NCI-H1105 (cell line): ENCODE data around the gene PGF.
A peak's percentile ranks its signal among the peaks of the same experiment; 100 is the strongest.

ENCODE experiments used
- DNase-seq: peaks from one replicate; lab custom pipeline; 2025; lab: John Stamatoyannopoulos, UW

Gene PGF

GRCh38 chr14:74918380-74918779 is 37.0 kb downstream of the PGF start:
- no peak for DNase-seq

- DNase-seq = no peak
These were observed 37.7 kb downstream of the PGF start for GRCh38 chr14:74917646-74918081.

DNA sequence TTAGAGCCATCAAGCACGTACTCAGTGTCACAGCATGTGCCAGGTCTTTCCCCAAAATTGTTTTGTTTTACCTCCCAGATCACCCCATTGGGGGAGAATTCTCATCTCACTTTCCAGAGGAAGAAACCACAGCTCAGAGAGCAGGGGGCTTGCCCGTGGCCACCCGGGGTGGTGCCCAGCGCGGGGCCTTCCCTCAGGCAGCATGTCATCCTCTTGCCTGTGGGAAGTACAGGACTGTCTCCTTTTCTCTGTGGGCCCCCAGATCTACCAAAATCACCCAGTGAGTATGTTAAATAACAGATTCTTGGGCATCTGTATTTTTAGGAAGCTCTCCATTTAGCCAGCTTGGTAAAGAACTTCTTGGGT is 38.2 kb downstream of the PGF start:
- no peak for DNase-seq

GRCh38 chr14:74915826-74916225 is 39.6 kb downstream of the PGF start:
- DNase-seq = no peak

DNA sequence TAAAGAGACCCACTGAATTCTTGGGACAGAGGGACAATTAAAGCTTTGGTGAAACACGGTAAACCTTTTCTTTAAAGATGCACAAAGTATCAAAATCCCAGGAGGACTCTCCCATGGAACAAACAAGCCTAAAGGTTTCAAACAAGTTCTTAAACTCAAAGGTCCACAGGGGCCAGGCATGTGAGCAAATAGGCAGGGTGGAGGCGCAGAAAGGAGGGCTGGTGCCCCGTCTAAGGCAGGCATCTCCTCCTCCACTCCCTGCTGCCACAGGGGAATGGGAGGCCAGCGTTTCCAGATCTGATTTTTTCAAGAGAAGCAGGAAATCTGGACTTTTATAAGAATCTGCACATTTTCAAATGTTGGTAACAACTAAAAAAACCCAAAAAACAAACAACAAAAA is 40.0 kb downstream of the PGF start:
- DNase-seq = no peak

GRCh38 chr14:74913986-74914573 is 41.3 kb downstream of the PGF start:
- DNase-seq = no peak

DNA sequence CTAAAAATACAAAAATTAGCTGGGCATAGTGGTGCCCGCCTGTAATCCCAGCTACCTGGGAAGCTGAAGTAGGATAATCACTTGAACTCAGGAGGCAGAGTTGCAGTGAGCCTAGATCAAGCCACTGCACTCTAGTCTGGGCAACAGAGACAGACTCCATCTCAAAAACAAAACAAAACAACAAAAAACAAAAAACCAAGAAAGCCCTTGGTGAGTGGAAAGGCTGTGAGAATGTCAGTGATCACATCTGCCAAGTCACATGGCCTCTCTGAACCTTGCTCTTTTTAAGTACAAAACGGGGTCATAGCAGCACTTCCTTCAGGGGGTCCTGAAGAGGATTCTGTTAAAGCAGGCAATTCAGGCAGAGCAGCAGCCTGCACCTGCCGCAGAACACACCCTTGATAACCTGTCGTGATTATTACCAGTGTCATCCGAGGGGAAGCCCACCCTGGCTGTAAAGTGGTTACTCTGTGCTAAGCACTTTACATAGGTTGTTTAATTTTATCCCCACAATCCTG is 41.9 kb downstream of the PGF start:
- DNase-seq = no peak

DNA sequence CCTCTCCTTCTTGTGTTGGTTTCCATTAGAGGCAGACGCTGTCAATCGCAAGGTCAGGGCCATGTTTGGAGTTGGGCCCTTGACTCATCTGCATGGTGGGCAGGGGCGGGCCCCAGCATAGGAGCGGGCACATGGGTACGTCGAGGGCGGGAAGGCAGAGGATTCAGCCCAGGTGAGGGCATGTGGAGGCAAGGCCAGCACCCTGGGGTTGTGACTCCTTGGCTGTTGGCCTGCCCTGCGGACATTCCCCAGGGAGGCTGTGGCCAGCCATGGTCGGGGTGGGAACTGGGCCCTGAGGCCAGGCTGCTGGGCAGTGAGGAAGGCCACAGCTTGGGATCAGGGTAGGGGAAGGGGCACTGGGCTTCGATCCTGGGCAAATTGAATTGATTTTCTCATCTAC is 42.6 kb downstream of the PGF start:
- DNase-seq = no peak

- no peak for DNase-seq
These were observed 43.3 kb downstream of the PGF start for GRCh38 chr14:74912111-74912510.

GRCh38 chr14:74911704-74912103 is 43.7 kb downstream of the PGF start:
- no peak for DNase-seq

GRCh38 chr14:74911221-74911620 is 44.2 kb downstream of the PGF start:
- DNase-seq = no peak

DNA sequence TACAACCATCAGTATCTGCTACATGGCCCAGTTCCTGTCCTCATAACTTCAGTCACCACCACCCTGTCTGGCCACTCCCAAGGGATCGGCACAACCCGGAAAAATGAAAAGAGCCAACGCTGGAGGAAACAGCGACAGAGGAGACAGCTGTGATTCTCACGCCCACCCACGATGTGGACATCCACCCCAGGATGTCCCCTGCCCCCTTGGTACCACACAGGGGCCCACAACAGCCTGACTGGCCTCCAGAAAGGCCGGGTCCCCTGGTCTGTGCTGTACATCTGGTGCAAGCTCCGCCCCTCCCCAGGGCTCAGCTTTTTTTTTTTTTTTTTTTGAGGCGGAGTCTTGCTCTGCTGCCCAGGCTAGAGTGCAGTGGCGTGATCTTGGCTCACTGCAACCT is 44.8 kb downstream of the PGF start:
- DNase-seq = no peak

- no peak for DNase-seq
These were observed 45.5 kb downstream of the PGF start for GRCh38 chr14:74909911-74910310.

DNA sequence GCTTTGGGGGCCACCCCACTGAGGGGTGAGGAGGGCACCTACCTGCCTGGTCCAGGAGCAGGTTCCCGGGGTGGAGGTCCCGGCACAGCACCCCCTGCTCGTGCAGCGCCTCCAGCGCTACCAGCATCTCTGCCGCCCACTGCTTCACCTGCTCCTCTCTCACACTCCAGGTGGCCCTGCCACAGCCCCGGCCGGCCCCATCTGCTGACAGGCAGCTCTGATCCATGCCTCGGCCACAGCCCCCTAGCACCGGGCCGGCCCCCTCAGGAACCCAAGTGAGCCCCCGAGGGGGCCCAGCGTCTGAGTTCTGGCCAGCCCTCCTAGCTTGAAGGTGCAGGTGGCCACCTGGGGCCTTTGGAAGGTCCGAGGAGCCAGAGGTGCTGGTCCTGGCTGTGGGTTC is 45.9 kb downstream of the PGF start:
- no peak for DNase-seq

DNA sequence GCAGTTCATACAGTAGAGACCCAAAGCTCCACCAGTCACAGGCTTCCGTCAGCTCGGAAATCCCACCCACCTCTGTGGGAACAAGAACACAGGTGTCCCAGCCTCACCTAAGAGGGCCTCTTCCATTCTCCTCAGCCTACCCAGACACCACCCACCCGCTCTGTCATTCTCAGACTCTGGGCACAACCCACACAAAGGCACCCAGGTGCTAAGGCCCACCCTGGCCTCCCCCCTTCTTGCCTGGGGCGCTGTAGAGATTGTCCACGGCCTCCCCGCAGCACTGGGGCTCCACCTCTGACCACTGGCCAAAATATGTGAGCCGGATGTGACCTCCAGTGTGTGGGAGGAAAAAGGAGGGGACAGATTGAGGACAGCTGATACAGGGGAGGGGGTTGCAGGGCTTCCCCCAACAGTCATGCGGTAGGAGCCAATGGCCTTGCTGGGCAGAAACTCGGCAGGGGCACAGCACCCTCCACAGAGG is 46.5 kb downstream of the PGF start:
- DNase-seq = no peak

DNA sequence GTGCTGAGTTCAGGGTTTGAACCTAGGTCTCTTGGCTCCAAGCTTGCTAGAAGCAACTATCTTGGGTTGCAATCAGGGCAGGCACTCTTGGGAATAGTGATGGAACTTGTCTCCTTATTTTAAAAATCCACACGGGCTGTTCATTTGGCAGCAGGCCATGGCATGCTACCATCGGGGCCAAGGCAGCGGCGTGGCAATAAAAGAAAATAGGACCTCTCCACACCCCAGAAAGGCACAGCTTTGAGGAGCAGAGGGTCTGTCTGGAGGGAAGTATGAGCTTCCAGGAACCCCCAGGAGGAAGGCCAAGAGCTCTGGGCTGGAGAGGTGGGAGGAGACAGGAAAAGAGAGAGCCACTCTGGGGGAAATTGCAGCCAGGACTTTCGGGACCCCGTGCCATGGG is 47.7 kb downstream of the PGF start:
- no peak for DNase-seq

DNA sequence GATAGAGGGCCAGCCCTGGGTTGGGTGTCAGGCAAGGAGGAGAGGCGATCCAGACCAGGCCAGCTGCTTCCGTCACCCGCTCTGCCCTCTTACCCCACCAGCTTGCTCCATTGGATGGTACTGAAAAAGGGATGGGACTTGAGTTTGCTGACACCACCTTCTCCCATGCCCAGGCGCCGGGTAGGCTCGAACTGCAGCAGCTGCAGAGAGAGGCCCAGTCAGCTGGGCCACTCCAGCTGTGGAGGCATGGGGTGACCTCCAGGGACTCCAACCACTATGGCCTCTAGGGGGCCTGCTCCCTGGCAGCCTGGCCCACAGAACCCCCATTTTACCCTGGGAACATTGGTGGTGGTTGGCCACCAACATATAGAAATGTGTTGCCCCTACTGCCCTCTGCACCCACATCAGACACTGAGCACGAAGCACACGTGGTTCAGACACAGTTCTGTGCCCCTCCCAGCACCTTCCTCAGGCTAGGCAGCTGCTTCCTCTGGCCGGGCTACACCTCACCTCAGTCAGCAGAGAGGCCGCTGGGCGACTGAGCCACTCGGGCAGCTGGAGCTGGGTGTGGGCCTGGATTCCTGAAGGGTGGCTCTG is 48.4 kb downstream of the PGF start:
- DNase-seq = no peak

DNA sequence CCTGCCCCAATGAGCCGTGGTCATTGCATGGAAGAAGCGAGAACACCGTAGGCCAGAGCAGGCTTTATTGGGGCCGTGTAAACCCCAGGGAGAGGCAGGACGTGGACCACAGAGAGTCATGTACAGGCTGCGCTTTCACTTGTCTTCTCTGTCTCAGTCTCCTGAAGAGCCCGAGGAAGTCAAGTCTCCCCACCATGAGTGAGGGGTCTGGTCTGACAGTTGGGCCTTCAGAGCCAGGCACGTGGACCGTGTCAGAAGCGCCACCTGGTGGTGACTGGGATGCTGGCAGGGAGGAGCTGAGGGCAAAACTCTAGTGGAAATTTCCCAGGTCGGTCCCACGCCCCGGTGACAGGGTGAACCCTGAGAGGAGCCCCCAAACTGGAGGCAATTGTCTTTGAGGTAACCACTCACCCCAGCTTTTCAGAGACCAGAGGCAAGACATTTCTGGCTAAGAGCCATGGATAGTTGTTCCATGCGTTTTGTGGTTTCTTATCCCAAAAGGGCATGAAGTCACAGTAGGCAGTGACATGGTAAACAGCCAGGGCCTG is 49.7 kb downstream of the PGF start:
- peak; percentile 46 for DNase-seq

DNA sequence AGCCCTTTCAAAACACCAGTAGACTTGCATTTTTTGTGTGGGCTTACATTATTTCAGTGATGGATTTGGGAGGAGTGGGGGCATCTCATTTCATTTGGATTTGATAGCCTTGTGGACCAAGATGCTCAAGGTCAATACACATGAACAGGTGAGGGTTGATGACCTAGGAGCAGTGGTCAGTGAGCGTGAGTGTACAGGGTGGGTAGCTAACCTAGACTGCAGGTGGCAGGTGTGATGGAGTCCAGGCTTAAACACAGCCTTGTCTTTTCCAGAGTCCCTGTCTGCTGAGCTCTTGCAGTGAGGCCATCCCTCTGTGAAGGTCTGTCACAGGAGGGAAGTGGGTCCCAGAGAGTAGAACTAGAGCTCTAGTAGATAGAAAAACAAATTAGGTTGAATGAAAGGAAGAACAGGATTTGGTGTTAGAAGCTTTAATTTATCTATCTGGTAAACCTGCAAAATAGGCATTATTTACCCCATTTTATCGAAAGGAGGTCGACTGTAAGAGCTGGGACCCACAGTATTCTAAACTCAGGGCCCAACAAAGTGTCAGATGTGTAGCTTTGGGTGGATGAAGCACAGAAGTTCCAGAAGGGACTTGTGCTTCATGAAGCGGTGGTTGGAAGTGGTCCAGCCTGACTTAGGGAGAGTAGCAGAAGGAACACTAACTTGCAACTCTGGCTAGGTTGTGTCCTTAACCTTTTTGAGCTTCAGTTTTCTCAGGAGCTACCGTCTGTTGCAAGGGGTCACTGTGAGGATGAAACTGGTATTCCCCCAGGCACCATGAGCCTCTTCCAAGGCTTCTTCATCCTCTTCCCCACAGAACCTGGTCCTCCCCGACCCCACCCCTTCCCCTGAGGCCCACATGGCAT is 50.5 kb downstream of the PGF start:
- no peak for DNase-seq

GRCh38 chr14:74902941-74903705 is 52.3 kb downstream of the PGF start:
- no peak for DNase-seq

- DNase-seq = no peak
These were observed 56.7 kb downstream of the PGF start for GRCh38 chr14:74898694-74899093.

DNA sequence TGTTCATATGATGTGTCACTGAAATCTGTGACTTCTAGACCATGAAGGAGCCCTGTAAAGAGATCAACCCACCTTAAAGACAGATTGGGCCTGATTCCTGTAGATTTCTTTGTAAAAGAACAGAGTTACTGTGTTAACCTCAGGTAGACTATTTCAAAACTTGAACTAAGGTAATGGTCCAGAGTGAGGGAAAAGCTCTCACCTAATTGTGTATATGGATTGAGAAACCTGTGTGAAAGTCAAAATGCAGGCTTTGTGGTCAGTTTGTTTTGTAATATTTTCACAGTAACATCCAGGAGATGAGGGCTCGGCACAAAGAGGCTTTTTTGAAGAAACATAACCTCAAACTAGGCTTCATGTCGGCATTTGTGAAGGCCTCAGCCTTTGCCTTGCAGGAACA is 57.3 kb downstream of the PGF start:
- DNase-seq = no peak
